AG10803 (cell line): ENCODE data around the gene FNDC8.

Experiments used
- DNase-seq: peaks from one replicate; pipeline ENCODE4 v3.0.0; 2010; ENCODE audit warnings: low read depth
- H3K4me3 ChIP-seq: 2 replicates; pipeline ENCODE4 v1.5.1; 2011; ENCODE audit warnings: mild to moderate bottlenecking, low read length, control low read depth
- CTCF ChIP-seq: conservative IDR thresholded peaks from 2 replicates; pipeline ENCODE4 v1.5.1; 2011; ENCODE audit warnings: mild to moderate bottlenecking, low read length, control low read depth, inconsistent platforms

Gene FNDC8

GRCh38 chr17:35132099-35132498, 10.7 kb downstream of the FNDC8 start:
- DNase-seq, result no peak
- no peak for TF ChIP-seq CTCF
- no peak overlapping the region for H3K4me3 ChIP-seq

- no peak for TF ChIP-seq CTCF
- no peak for DNase-seq
- no peak overlapping the region for H3K4me3 ChIP-seq
These were observed 11.6 kb downstream of the FNDC8 start for GRCh38 chr17:35132816-35133550.

- no peak for DNase-seq
- no peak for TF ChIP-seq CTCF
- H3K4me3 ChIP-seq, result no peak overlapping the region
These were observed 13.9 kb downstream of the FNDC8 start for GRCh38 chr17:35135322-35135721.

GRCh38 chr17:35138218-35138617, 16.8 kb downstream of the FNDC8 start:
- no peak for TF ChIP-seq CTCF
- DNase-seq, result no peak
- H3K4me3 ChIP-seq, result no peak overlapping the region

DNA sequence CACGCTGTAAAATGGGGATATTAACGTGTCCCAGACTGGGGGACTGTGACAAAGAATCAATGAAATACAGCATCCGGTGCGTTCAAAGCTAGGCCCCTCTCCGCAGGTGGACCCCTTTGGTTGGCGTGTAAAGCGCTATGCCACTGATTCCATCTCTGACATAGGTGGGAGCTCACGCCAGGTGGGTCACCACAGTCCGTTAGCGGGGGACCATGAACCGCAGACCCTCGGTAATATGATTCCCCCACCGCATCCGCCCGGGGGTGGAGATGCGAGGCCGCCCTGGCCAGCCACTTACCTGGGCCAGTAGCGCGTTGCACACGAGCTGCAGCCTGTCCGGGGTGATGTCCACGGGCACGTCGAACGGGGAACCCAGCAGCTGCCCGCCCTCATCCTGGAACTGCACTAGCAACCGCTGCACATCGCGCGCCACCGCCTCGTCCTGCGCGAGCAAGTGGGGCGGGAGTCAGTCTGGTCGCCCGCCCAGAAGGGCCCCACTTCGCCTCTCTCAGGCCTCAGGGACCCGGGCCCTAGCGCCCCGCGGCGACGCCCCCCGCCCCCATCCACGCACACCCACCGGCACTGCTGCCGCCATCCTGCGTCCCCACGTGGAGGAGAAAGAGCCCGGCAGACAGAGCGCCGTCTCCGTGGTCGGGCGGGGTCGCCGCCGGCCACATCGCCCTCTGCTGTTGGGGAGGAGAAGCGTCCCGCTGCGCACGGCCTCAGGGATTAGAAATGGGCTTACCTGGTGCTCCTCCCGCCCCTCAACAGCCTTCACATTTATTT, 20.5 kb downstream of the FNDC8 start, which contains the start of gene NLE1:
Gene NLE1 (minus strand): TSS at position 623 of the 786 bp plus-strand sequence. CDS start 28 bp downstream, at position 595.
- peak; percentile 87 for TF ChIP-seq CTCF
- DNase-seq, result peak; percentile 83
- H3K4me3 ChIP-seq, result peak within 1 kb of the TSS; percentile 97

- TF ChIP-seq CTCF, result no peak
- peak overlapping the region; percentile 97 for H3K4me3 ChIP-seq
- no peak for DNase-seq
These were observed 21.0 kb downstream of the FNDC8 start for GRCh38 chr17:35142467-35142796.

- no peak for TF ChIP-seq CTCF
- no peak overlapping the region for H3K4me3 ChIP-seq
- DNase-seq, result no peak
These were observed 23.4 kb downstream of the FNDC8 start for GRCh38 chr17:35144840-35145239.
